Stimulated activated CD4-positive, alpha-beta T cell treated with anti-CD3 and anti-CD28 coated beads, TNF-alpha, amount 100 ng/mL, for 48 hours (primary cell): ENCODE data around the gene RAC2.

Experiments used
- DNase-seq, 3 donors: peaks; one replicate each; pipeline ENCODE4 v3.0.0-alpha.2; 2020; ENCODE audit warnings: low read depth in 3 of 3

RAC2 gene

GRCh38 chr22:37244114-37244921 is at the start of gene RAC2:
TSS of gene RAC2 (minus strand) at chr22:37244269. CDS start at chr22:37244148, 121 bp downstream.
- DNase-seq: peak; percentile 83 to 95 (median 87)

GRCh38 chr22:37293172-37293571 is 49.1 kb upstream of the RAC2 start:
- DNase-seq: no peak

- DNase-seq: no peak
Measured at GRCh38 chr22:37292641-37293040, 48.6 kb upstream of the RAC2 start.

GRCh38 chr22:37291559-37292298 is 47.7 kb upstream of the RAC2 start:
- DNase-seq: no peak

- no peak for DNase-seq
Measured at GRCh38 chr22:37290737-37291136, 46.7 kb upstream of the RAC2 start.

- DNase-seq: no peak
Measured at GRCh38 chr22:37289156-37289735, 45.2 kb upstream of the RAC2 start.

GRCh38 chr22:37288521-37288920 is 44.5 kb upstream of the RAC2 start:
- no peak for DNase-seq

GRCh38 chr22:37287550-37287951 is 43.5 kb upstream of the RAC2 start:
- DNase-seq: no peak

- DNase-seq: no peak
Measured at GRCh38 chr22:37285937-37286336, 41.9 kb upstream of the RAC2 start.

- DNase-seq: no peak
Measured at GRCh38 chr22:37284805-37285355, 40.8 kb upstream of the RAC2 start.

GRCh38 chr22:37284126-37284804 is 40.2 kb upstream of the RAC2 start:
- no peak for DNase-seq

- peak in 1 of 3 donors; percentile 75 for DNase-seq
Measured at GRCh38 chr22:37283393-37283937, 39.4 kb upstream of the RAC2 start.

- DNase-seq: peak in 1 of 3 donors; percentile 85
Measured at GRCh38 chr22:37282385-37282677, 38.3 kb upstream of the RAC2 start, which contains the start of gene CYTH4. TSS of gene CYTH4 (plus strand) at chr22:37282508. CDS start at chr22:37282570, 62 bp downstream.

- DNase-seq: no peak
Measured at GRCh38 chr22:37281646-37282384, 37.7 kb upstream of the RAC2 start.

- no peak for DNase-seq
Measured at GRCh38 chr22:37281195-37281594, 37.1 kb upstream of the RAC2 start.

- no peak for DNase-seq
Measured at GRCh38 chr22:37280718-37281117, 36.6 kb upstream of the RAC2 start.

- DNase-seq: no peak
Measured at GRCh38 chr22:37279331-37280181, 35.5 kb upstream of the RAC2 start.

GRCh38 chr22:37278261-37278660 is 34.2 kb upstream of the RAC2 start:
- DNase-seq: no peak

- no peak for DNase-seq
Measured at GRCh38 chr22:37277384-37277783, 33.3 kb upstream of the RAC2 start.

- DNase-seq: no peak
Measured at GRCh38 chr22:37276776-37277175, 32.7 kb upstream of the RAC2 start.
